ENCODE measurements around the gene SULT6B1. TPM values are rescaled to one million over a fixed set of nuclear protein-coding genes. Genes with fewer than 3 reads are reported as not detected.

The SULT6B1 gene
- polyA plus RNA-seq, 1 experiment = not detected

DNA sequence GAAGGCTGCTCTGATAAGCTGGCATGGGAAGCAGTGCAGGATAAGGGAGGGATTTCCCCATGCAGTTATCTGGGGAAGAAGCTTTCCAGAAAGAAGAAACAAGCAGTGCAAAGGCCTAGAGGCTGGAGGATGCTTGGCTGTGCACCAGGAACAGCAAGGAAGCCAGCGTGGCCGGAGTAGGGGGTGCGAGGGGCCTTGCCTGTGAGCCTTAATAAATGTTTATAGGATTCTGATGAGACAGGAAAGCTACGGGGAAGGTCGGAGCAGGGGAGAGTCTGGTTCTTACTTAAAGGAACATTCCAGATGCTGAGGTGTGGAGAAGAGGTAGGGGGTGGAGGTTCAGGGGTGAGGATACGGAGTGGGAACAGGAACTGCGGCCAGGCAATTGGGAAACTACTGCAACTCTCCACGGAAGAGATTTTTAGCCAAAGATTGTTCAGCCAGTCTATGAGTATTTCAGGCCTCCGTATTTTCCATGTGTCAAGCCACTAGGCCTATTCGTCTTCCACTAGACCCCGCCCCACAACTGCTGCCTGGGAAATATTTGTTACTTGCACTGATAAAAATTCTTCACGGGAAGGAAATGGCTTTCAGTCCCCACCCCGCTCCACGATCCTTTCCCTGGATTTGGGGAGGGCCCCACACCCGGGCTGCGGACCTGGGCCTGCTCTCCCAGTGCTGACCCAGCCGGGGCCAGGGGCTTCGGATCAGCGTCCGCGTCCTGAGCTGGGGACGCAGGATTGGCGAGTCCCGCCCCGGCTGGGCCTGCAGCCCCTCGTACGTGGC is 32.2 kb downstream of the SULT6B1 start:
- Histone ChIP-seq H3K36me3 (ENCODE audit: control insufficient read depth, insufficient read depth, low read length) (no peaks in the 10 kb centered on the region), H3K4me3 (ENCODE audit: low read depth, low read length) (peak overlapping the region; percentile 76), H3K27me3 (ENCODE audit: control insufficient read depth, insufficient read depth, low read length) (no peaks in the 10 kb centered on the region)
- TF ChIP-seq, protein P1, sequence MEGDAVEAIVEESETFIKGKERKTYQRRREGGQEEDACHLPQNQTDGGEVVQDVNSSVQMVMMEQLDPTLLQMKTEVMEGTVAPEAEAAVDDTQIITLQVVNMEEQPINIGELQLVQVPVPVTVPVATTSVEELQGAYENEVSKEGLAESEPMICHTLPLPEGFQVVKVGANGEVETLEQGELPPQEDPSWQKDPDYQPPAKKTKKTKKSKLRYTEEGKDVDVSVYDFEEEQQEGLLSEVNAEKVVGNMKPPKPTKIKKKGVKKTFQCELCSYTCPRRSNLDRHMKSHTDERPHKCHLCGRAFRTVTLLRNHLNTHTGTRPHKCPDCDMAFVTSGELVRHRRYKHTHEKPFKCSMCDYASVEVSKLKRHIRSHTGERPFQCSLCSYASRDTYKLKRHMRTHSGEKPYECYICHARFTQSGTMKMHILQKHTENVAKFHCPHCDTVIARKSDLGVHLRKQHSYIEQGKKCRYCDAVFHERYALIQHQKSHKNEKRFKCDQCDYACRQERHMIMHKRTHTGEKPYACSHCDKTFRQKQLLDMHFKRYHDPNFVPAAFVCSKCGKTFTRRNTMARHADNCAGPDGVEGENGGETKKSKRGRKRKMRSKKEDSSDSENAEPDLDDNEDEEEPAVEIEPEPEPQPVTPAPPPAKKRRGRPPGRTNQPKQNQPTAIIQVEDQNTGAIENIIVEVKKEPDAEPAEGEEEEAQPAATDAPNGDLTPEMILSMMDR (IDR thresholded peaks at IDR 0.05; ENCODE audit: insufficient read depth, low read depth, low read length) = no peak
- ChIA-PET CTCF (interaction anchor here (0.5 to 2.5 kb wide), 4 partner anchors 9 to 606 kb away, joined by 3 to 9 read pairs (median 3); no protein-coding TSS in a partner anchor), POLR2A (interaction anchor here (0.7 kb wide), 1 partner anchor 171 kb away, joined by 6 read pairs; no protein-coding TSS in a partner anchor)
- no peak for DNase-seq (ENCODE audit: low read depth)

DNA sequence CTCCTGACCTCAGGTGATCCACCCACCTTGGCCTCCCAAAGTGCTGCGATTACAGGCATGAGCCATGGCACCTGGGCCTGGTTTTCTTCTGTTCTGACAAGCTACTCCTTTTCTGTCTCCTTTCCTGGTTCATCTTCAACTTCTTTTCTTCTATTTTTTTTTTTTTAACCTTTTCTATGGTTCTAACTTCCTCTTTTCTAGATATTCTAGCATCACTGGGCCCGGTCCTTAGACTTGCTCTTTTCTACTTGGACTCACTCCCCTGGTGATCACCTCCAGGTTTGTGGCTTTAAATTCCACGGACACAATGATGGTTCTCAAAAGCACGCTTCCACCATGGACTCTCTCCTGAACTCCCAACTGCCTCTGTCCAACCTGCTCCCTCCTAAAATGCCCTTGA is 33.7 kb downstream of the SULT6B1 start:
- Histone ChIP-seq H3K36me3 (ENCODE audit: control insufficient read depth, insufficient read depth, low read length) (no peaks in the 10 kb centered on the region), H3K27me3 (ENCODE audit: control insufficient read depth, insufficient read depth, low read length) (no peaks in the 10 kb centered on the region), H3K4me3 (ENCODE audit: low read depth, low read length) (no peak overlapping the region)
- ChIA-PET POLR2A (no interaction called here), CTCF (interaction anchor here (1.1 to 2.5 kb wide), 2 partner anchors 8 to 13 kb away, joined by 3 to 9 read pairs; no protein-coding TSS in a partner anchor)
- TF ChIP-seq, protein P1 (IDR thresholded peaks at IDR 0.05; ENCODE audit: insufficient read depth, low read depth, low read length) = no peak
- DNase-seq (ENCODE audit: low read depth) = no peak

DNA sequence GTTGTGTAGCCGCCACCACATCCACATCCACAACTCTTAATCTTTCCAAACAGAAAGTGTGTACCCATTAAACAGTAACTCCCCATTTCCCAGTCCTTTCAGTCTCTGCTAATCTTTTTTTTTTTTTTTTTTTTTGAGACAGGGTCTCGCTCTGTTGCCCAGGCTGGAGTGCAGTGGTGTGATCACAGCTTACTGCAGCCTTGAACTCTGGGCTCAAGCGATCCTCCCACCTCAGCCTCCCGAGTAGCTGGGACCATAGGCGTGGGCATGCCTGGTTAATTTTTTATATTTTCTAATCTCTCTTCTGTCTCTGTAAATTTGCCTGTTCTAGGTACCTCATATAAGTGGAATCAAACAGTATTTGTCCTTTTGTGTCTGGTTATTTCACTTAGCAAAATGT is 35.2 kb downstream of the SULT6B1 start:
- CTCF ChIA-PET = no interaction called here
- 0 out of 2 replicates have a peak, but pooled peaks cover 2% of the 10 kb centered on the region for H3K36me3 ChIP-seq (ENCODE audit: control insufficient read depth, insufficient read depth, low read length)
- H3K4me3 ChIP-seq (ENCODE audit: low read depth, low read length) = no peak overlapping the region
- H3K27me3 ChIP-seq (ENCODE audit: control insufficient read depth, insufficient read depth, low read length) = no peaks in the 10 kb centered on the region
- TF ChIP-seq, protein P1 (IDR thresholded peaks at IDR 0.05; ENCODE audit: insufficient read depth, low read depth, low read length) = no peak
- DNase-seq (ENCODE audit: low read depth) = no peak
- POLR2A ChIA-PET = interaction anchor here (0.7 kb wide), 1 partner anchor 11 kb away, joined by 17 read pairs; no protein-coding TSS in a partner anchor

DNA sequence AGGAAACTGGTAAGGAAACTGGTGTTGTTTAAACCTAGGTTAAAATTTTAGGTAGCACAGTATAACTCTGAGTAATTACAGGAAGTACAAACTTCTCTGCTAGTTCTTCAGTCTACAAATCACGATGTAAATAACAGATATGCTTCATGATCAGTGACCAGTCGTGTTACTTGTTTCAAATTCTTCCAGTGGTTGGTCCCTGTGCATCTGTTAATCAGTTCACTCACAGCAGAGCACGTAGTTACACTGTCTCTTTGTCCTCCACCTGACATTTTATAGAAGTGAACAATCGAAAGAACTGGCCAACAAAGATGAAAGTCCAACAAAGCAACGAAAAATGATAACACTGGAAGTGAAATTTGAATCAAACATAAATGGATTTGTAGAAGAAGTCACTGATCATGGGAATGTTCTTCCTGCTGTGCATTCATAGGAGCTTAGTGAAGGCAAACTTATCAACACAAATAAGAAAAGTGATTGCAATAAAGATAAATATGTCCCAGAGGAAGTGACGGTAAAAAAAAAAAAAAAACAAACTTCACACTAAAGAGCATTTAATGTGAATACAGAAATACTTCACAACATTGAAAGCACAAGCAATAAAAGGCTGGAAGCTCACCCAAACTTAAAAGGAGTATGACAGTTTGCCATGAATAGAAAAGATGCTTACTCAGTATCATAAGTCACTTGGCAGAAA is 38.7 kb downstream of the SULT6B1 start:
- DNase-seq (ENCODE audit: low read depth) = no peak
- Histone ChIP-seq H3K4me3 (ENCODE audit: low read depth, low read length) (no peak overlapping the region), H3K27me3 (ENCODE audit: control insufficient read depth, insufficient read depth, low read length) (no peaks in the 10 kb centered on the region), H3K36me3 (ENCODE audit: control insufficient read depth, insufficient read depth, low read length) (peaks cover 3% of the 10 kb centered on the region)
- POLR2A ChIA-PET = no interaction called here
- TF ChIP-seq, protein P1 (IDR thresholded peaks at IDR 0.05; ENCODE audit: insufficient read depth, low read depth, low read length) = no peak
- CTCF ChIA-PET = no interaction called here

DNA sequence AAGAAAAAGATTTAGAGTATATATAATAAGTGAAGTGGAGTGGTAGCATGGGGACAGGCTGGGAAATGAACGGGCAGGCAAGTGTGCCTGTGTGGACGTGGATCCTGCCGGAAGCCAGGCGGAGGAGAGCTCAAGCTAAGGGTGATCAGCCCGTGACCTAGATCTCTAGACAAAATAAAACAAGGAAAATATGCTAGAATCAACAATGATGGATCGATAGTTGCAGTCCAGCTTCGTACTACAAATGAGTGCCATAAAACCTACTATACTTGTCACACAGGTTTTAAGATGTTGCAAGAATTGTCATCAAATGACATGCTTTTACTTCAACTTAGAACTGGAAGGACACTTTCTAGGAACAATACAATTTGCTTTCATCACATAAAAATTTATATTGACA is 40.1 kb downstream of the SULT6B1 start:
- no peak overlapping the region for H3K4me3 ChIP-seq (ENCODE audit: low read depth, low read length)
- peaks cover 8% of the 10 kb centered on the region for H3K36me3 ChIP-seq (ENCODE audit: control insufficient read depth, insufficient read depth, low read length)
- CTCF ChIA-PET = no interaction called here
- TF ChIP-seq, protein P1 (IDR thresholded peaks at IDR 0.05; ENCODE audit: insufficient read depth, low read depth, low read length) = no peak
- POLR2A ChIA-PET = no interaction called here
- no peaks in the 10 kb centered on the region for H3K27me3 ChIP-seq (ENCODE audit: control insufficient read depth, insufficient read depth, low read length)
- DNase-seq (ENCODE audit: low read depth) = no peak
